Panc1 (cell line): Measurements from ENCODE around the gene TBC1D22B. TPM values are rescaled to one million over a fixed set of nuclear protein-coding genes. Genes with fewer than 3 reads are reported as not detected.

Experiments used
- ATAC-seq: fragments of 200-7000 bp; cut with Tn5 transposase; 2 replicates; pipeline ENCODE4 v1.9.1; 2020; ENCODE audit warnings: mild to moderate bottlenecking, moderate library complexity
- BruUV-seq: library from RNA; stranded (reverse); fragments of 400-500 nt; replicated peaks from 2 replicates; lab custom pipeline; 2021; lab: Mats Ljungman, UMichigan
- CTCF ChIA-PET: fragments of 300-600 bp; sonication (Branson Sonifier 250); formaldehyde crosslinking; loops from one replicate; lab custom pipeline; 2022; ENCODE audit warnings: antibody characterized with exemption; lab: Charles Lee
- POLR2A ChIA-PET: fragments of 300-600 bp; sonication (Branson Sonifier 250); formaldehyde crosslinking; loops from one replicate; lab custom pipeline; 2022; ENCODE audit warnings: antibody characterized with exemption; lab: Charles Lee
- DNase-seq: peaks from one replicate; pipeline ENCODE4 v3.0.0-alpha.2; 2010; ENCODE audit warnings: low read depth, low spot score
- H3K27ac ChIP-seq: 2 replicates; pipeline ENCODE4 v1.5.1; 2011; ENCODE audit warnings: mild to moderate bottlenecking, low read length, inconsistent platforms
- H3K27me3 ChIP-seq: fragments of 200-500 bp; sonication (Bioruptor generic); 2 replicates; pipeline ENCODE4 v1.6.0; 2014; ENCODE audit warnings: low read length, inconsistent platforms; ENCODE audit not compliant: control insufficient read depth, insufficient read depth
- H3K36me3 ChIP-seq: fragments of 200-500 bp; sonication (Bioruptor generic); 2 replicates; pipeline ENCODE4 v1.5.1; 2014; ENCODE audit warnings: inconsistent platforms, mild to moderate bottlenecking, low read length, moderate library complexity; ENCODE audit not compliant: control insufficient read depth, insufficient read depth
- H3K4me1 ChIP-seq: 2 replicates; pipeline ENCODE4 v1.5.1; 2011; ENCODE audit warnings: inconsistent platforms, mild to moderate bottlenecking, low read length, moderate library complexity; ENCODE audit not compliant: control insufficient read depth, insufficient read depth
- H3K4me3 ChIP-seq, 2 experiments: 2 replicates each; pipeline ENCODE4 v1.5.1; 2011 to 2012; ENCODE audit warnings: low read depth in 2 of 2, low read length in 2 of 2, mild to moderate bottlenecking in 2 of 2, inconsistent platforms in 1 of 2, moderate library complexity in 1 of 2
- H3K9me3 ChIP-seq: fragments of 200-500 bp; sonication (Bioruptor generic); 2 replicates; pipeline ENCODE4 v1.5.1; 2014; ENCODE audit warnings: low read depth, mild to moderate bottlenecking, inconsistent platforms, low read length, moderate library complexity; ENCODE audit not compliant: control insufficient read depth, insufficient read depth
- POLR2AphosphoS5 ChIP-seq: IDR thresholded peaks from 2 replicates; pipeline ENCODE4 v1.6.1; 2012; ENCODE audit warnings: mild to moderate bottlenecking, low read depth, low read length, moderate library complexity
- REST ChIP-seq, 2 experiments: IDR thresholded peaks; 2 replicates each; pipeline ENCODE4 v1.6.1; 2011 to 2012; ENCODE audit warnings: low read depth in 2 of 2, control low read depth in 1 of 2, low read length in 1 of 2, mild to moderate bottlenecking in 1 of 2, moderate library complexity in 1 of 2; ENCODE audit not compliant: insufficient read depth in 1 of 2
- SIN3A ChIP-seq: IDR thresholded peaks from 2 replicates; pipeline ENCODE4 v1.6.1; 2012; ENCODE audit warnings: low read depth, mild to moderate bottlenecking, low read length, moderate library complexity, borderline replicate concordance; ENCODE audit not compliant: insufficient read depth
- TCF7L2 ChIP-seq: IDR thresholded peaks from 2 replicates; pipeline ENCODE4 v1.6.1; 2011; ENCODE audit warnings: mild to moderate bottlenecking, low read depth, low read length, inconsistent platforms
- in situ Hi-C: cut with HindIII; loops from 2 replicates; pipeline ENCODE4 v1.10.0; 2016; ENCODE audit warnings: low sequenced_read_pairs, low pct_unique_long_range_greater_than_20kb
- intact Hi-C: fragments of 100-400 bp; cut with micrococcal nuclease; formaldehyde crosslinking; loops from one replicate; pipeline ENCODE4 v1.10.0; 2022; ENCODE audit not compliant: unreplicated experiment
- total RNA-seq: library from RNA; stranded (reverse); gene quantifications from one replicate; pipeline ENCODE4 v1.2.1, GENCODE V29; 2021; ENCODE audit not compliant: unreplicated experiment
- TF ChIP-seq, protein P1 (sequence below): fragments of 450-650 bp; IDR thresholded peaks from 2 replicates; pipeline ENCODE4 v1.5.1; 2017; ENCODE audit warnings: mild to moderate bottlenecking

The TBC1D22B gene
- total RNA-seq, 1 experiment from 2014 or later, result 13.0 TPM

GRCh38 chr6:37265860-37266259 lies 8.3 kb downstream of the TBC1D22B start:
- intact Hi-C loops, result no loop called here
- in situ Hi-C loops, result no loop called here
- Histone ChIP-seq H3K4me1 (peaks cover 6% of the 10 kb centered on the region; the same call in 1 of the 2 replicates), H3K9me3 (0 out of 2 replicates have a peak, but pooled peaks cover 6% of the 10 kb centered on the region), H3K36me3 (no peaks in the 10 kb centered on the region), H3K27me3 (no peaks in the 10 kb centered on the region), H3K4me3 (no peak overlapping the region), H3K27ac (no peak overlapping the region)
- TF ChIP-seq, protein P1, sequence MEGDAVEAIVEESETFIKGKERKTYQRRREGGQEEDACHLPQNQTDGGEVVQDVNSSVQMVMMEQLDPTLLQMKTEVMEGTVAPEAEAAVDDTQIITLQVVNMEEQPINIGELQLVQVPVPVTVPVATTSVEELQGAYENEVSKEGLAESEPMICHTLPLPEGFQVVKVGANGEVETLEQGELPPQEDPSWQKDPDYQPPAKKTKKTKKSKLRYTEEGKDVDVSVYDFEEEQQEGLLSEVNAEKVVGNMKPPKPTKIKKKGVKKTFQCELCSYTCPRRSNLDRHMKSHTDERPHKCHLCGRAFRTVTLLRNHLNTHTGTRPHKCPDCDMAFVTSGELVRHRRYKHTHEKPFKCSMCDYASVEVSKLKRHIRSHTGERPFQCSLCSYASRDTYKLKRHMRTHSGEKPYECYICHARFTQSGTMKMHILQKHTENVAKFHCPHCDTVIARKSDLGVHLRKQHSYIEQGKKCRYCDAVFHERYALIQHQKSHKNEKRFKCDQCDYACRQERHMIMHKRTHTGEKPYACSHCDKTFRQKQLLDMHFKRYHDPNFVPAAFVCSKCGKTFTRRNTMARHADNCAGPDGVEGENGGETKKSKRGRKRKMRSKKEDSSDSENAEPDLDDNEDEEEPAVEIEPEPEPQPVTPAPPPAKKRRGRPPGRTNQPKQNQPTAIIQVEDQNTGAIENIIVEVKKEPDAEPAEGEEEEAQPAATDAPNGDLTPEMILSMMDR, result no peak
- no peak for TF ChIP-seq TCF7L2
- no peak for TF ChIP-seq REST (IDR thresholded peaks at IDR 0.05; ENCODE audit: insufficient read depth in 1 of 2, low read depth in 2 of 2, low read length in 1 of 2)
- no peak for TF ChIP-seq SIN3A
- TF ChIP-seq POLR2AphosphoS5, result no peak
- DNase-seq, result no peak
- no TSS peak for BruUV-seq
- ChIA-PET POLR2A (interaction anchor here (0.6 kb wide), 1 partner anchor 140 kb away, joined by 4 read pairs; no protein-coding TSS in a partner anchor), CTCF (no interaction called here)
- no peak for ATAC-seq

- ATAC-seq, result no peak
- H3K9me3 ChIP-seq, result 0 out of 2 replicates have a peak, but pooled peaks cover 6% of the 10 kb centered on the region
- no peaks in the 10 kb centered on the region for H3K4me1 ChIP-seq
- H3K27me3 ChIP-seq, result no peaks in the 10 kb centered on the region
- DNase-seq, result no peak
- H3K27ac ChIP-seq, result no peak overlapping the region
- H3K4me3 ChIP-seq, result no peak overlapping the region
- intact Hi-C loops (no loop called here), in situ Hi-C loops (no loop called here)
- ChIA-PET POLR2A (no interaction called here), CTCF (no interaction called here)
- TF ChIP-seq, protein P1, result no peak
- TF ChIP-seq REST (IDR thresholded peaks at IDR 0.05; ENCODE audit: insufficient read depth in 1 of 2, low read depth in 2 of 2, low read length in 1 of 2) (no peak), SIN3A (no peak)
- no TSS peak for BruUV-seq
- peaks cover 3% of the 10 kb centered on the region; the same call in 1 of the 2 replicates for H3K36me3 ChIP-seq
These were observed 11.5 kb downstream of the TBC1D22B start for GRCh38 chr6:37269105-37269504.
